Dermis microvascular lymphatic vessel endothelial cell (primary cell): ENCODE results near the gene LRP1. TPM values are rescaled to one million over a fixed set of nuclear protein-coding genes. Genes with fewer than 3 reads are reported as not detected.
A peak's percentile ranks its signal among the peaks of the same experiment; 100 is the strongest.

Source experiments
- DNase-seq, 2 donors: peaks; one replicate each; pipeline versions ENCODE4 v3.0.0 to v3.0.0-alpha.2; 2010; ENCODE audit warnings: low read depth in 2 of 2
- total RNA-seq: library from RNA; depleted of rRNA; stranded (reverse); fragments of >200 nt; gene quantifications from 2 replicates; pipeline ENCODE4 v1.2.1, GENCODE V29; 2014

The LRP1 gene
- total RNA-seq, 1 donor from 2014 or later: 0.26 TPM

DNA sequence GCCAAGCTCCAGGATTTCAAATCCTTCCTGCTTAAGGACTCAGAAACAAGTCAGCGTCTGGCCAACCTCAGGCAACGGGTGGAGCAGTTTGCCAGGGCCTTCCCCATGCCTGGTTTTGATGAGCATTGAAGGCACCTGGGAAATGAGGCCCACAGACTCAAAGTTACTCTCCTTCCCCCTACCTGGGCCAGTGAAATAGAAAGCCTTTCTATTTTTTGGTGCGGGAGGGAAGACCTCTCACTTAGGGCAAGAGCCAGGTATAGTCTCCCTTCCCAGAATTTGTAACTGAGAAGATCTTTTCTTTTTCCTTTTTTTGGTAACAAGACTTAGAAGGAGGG is 105.9 kb downstream of the LRP1 start:
- no peak for DNase-seq

GRCh38 chr12:57234571-57235016 is 106.3 kb downstream of the LRP1 start:
- no peak for DNase-seq

- DNase-seq: peak in 1 of 2 donors; percentile 47
These were observed 106.9 kb downstream of the LRP1 start for GRCh38 chr12:57235017-57235727.

DNA sequence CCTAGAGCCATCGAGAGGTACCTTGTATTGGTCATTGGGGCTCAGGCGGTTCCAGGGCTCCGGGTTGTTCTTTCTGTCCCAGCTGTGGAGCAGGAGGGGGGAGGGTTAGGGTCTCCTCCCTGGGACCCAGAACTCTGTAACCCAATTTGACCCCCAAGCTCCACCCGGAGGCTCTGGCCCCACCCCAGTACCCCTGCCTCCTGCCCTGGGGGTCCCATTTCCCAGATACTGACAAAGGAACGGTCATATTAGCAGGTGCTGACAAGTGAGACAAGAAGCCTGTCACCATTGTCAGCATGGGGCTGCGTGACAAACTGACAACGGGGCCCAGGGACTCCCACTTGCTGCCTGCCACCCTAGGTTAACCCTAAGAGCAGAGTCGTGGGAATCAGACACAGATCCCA is 107.4 kb downstream of the LRP1 start:
- no peak for DNase-seq

DNA sequence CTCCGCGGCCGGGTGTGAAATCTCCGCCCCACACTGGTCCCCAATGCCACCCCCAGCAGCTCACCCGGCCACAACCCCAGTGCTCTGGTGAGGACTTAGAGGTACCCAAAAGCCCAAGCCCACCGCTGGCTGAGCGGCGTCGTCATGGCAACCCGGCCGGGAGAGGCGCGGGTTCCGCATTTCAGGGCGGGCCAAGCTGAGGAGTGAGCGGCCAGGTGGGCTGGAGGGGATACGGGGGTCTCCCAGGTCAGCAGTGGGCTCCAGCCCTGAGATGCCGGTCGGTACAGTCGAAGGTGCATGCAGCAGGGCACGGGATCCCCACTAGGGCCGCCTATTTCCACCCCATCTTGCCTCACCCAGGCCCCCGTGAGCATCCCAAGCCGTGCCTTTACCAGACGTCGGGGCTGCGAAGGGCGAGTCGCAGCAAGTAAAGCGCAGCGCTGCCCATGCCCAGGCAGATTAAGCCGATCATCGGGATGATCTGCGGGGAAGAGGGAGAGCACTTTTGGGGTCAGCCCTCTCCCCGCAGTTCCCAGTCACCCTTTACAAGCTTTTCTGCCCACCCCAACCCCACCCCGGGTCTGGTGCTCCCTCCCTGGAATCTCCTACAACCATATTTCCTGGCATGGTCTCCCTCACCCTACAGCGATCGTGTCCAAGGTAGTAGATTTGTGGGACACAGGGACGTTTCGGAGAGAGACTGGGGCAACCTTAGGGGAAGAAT is 108.1 kb downstream of the LRP1 start:
- no peak for DNase-seq

GRCh38 chr12:57236925-57237595 is 108.8 kb downstream of the LRP1 start:
- DNase-seq: no peak

DNA sequence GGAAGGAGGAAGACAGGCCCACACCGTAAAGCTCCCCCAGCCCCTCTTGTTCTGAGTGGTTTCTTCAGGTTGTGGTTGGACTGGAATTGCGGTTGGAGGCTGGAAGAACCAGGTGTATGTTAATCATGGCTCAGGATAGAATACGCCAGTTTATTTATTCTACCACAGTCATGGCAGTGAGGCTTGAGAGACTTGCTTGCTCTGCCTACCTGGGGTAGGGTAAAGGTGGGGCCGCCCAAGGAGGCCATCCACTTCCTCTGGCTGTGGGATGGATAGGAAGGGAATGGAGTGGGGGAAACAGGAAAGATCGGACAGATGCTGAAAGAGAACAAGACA is 109.3 kb downstream of the LRP1 start:
- no peak for DNase-seq

GRCh38 chr12:57237932-57238853 is 109.9 kb downstream of the LRP1 start:
- DNase-seq: no peak

GRCh38 chr12:57238854-57239554 is 110.7 kb downstream of the LRP1 start:
- peak; percentile 56 to 85 for DNase-seq

- DNase-seq: no peak
These were observed 111.3 kb downstream of the LRP1 start for GRCh38 chr12:57239587-57240065.

DNA sequence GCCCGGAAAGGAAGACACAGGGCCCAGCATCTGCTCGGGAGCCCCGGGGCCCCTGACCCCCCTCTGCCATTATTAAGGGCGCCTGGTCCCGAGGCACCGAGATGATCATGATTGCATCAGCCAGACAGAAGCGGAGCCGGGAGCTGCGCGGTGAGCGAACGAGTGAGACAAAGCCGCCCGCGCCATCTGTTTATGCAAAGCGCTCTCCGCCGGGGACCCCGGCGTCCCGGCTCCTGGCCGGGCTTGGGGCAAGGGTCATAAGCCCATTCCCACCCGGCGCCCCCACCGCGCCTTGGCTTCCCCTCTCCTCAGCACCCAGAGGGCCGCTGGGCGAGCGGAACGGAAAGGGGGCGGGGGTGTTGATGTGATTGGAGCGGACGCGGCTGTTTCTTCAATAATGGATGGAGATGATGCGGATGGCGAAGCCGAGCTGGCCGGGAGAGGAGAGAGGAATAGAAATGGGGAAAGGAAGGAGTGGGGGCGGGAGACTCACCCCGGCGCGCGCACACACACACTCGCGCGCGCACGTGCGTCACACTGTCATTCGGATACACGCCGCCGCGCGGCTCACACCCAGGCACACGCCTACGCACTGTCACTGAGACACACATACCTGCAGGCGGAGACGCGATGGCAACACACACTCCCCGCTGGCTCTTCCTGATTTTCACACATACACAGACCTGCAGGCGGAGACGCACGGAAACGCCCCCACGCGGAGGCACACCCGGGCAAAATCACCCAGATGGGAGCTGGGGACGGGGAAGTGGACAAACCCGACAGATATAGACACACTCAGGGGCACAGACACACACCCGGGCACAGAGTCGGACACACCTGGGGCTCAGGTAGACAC is 112.0 kb downstream of the LRP1 start:
- DNase-seq: peak in 1 of 2 donors; percentile 39

- DNase-seq: no peak
These were observed 112.7 kb downstream of the LRP1 start for GRCh38 chr12:57240926-57241401.

GRCh38 chr12:57241402-57242310 is 113.4 kb downstream of the LRP1 start:
- no peak for DNase-seq

DNA sequence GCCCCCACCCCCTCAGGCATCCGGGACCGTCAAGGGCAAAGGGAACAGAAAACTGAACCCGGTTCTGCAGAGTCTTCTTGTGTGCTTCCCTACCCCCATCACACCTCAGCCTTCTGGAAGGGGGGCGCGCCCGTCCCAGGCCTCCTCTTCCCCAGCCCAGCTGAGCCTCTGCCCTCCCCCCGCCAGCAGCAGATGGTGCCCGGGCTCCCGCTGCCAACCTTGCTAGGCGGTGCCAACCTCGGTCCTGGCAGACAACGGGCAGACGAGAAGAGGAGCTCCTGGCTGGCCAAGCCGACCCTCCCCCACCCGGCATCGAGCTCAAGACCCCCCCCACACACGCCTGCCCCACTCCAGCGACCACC is 114.0 kb downstream of the LRP1 start:
- DNase-seq: no peak

DNA sequence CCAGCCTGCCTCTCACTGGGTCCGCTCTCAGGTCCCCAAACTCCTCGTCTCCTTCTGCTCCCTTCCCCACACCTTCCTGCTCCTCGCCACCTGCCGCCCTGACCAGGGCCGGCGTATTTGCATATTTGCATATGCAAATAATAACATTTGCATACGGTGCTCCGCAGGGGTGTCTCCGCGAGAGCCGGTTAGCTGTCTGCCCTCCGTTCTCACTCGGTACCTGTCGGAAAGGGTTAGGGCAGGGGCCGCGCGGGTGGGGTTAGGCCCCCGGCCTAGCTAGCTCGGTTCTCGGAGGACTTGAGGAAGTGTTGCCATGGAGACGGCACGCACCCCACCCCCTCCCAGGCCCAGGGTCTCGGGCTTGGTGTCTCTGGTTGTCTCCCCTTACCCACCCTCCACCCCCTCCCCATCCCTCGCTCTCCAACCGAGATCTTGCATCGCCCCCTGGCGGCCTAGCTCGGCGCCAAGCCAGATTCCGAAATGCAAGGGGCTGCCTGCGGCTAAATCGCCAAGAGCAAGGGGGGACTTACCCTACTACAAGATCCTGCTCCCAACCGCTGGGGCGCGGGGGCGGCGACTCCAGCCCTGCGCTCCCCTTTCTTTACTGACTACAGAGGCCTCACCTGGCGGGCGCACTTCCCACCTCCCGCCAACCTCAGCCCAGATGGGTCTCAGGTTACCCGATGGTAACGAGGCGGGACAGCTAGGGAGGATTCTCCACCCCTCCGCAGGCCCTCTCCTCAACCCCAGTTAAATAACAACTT is 114.6 kb downstream of the LRP1 start:
- peak in 1 of 2 donors; percentile 53 for DNase-seq

DNA sequence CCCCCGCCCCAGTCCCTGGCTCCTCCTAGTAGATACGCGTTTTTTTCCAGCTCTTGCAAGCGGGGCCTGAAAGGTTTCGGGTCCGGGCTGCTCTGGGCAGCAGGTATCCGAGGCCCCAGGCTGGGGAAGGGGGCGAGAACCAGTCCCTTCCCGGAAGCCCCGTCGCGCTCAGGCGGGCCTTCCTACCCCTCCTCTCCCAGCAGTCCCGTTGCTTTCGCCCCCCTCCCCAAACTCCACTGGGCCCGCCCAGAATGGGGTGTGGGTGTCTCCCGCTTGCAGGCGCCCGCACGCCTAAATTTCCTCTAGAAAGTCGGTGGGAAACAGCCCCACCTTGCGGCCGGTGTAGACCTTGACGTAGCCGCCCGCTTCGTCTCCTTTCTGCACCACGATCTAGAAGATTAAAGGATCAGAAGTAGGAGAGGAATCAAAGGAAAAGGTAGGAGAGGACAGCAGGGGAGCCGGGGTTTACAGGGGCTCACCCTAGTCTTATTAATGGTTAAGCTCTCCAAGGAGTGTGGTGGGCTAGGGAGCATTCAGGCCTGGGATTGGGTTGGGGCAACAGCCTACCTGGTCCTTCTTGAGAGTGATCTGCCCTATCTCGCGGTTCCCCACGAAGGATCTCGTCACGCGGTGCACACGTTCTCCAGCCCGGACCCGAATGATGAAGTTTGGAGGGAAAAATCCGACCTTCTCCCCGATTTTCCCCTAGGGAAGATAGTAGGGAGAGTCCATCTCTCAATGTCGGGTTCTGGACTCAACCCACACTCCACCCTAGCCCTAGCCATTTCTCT is 115.4 kb downstream of the LRP1 start:
- peak; percentile 25 to 63 for DNase-seq

DNA sequence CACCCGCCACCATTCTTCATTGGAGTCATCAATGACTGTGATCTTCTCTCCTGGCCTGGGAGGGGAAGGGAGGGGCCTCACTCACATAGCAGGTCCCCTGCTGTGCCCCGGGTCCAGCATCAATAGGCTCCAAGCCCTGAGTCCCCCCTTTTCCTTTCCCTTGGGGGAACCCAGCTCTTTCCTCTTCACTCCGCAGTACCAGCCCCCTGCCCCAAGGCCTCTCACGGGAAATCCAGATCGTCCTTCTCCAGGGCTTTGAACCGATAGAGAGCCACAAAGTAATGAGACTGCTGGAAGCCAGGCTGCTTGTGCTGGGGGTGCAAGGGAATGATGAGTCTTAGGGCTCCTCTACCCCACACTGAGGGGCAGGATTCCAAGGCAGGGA is 116.0 kb downstream of the LRP1 start:
- DNase-seq: no peak
